Mesothelial cell of epicardium (in vitro differentiated cells): ENCODE results near the gene ZMYND15. TPM values are rescaled to one million over a fixed set of nuclear protein-coding genes. Genes with fewer than 3 reads are reported as not detected.
"Not testable (repeated sequence)": the region's sequence is repeated elsewhere in the genome, so short reads cannot be mapped to it uniquely, and the experiment has no call there.

Source experiments
- DNase-seq, 2 experiments: peaks; one replicate each; pipeline ENCODE4 v3.0.0; 2021; ENCODE audit warnings: low spot score in 2 of 2; ENCODE audit not compliant: unreplicated experiment in 2 of 2
- H3K27ac Mint-ChIP-seq: 2 replicates; pipeline ENCODE4 v1.8.0; 2021; ENCODE audit warnings: mixed read lengths
- H3K27me3 Mint-ChIP-seq: 2 replicates; pipeline ENCODE4 v1.8.0; 2021; ENCODE audit warnings: low read depth, mixed read lengths
- H3K36me3 Mint-ChIP-seq: 2 replicates; pipeline ENCODE4 v1.8.0; 2021; ENCODE audit warnings: mixed read lengths
- H3K4me1 Mint-ChIP-seq: 2 replicates; pipeline ENCODE4 v1.8.0; 2021; ENCODE audit warnings: mixed read lengths
- H3K4me3 Mint-ChIP-seq: 2 replicates; pipeline ENCODE4 v1.8.0; 2021; ENCODE audit warnings: mild to moderate bottlenecking, moderate library complexity, mixed read lengths
- H3K9me3 Mint-ChIP-seq: 2 replicates; pipeline ENCODE4 v1.8.0; 2021; ENCODE audit warnings: mixed read lengths
- total RNA-seq: library from RNA; stranded (reverse); gene quantifications from 3 replicates; pipeline ENCODE4 v1.2.1, GENCODE V29; 2021
- TF ChIP-seq, protein P1 (sequence below): fragments of 200-600 bp; sonication (generic); IDR thresholded peaks from one replicate; pipeline ENCODE4 v1.5.0; 2021; ENCODE audit warnings: antibody characterized with exemption; ENCODE audit not compliant: unreplicated experiment

Gene ZMYND15
- total RNA-seq, 1 donor from 2014 or later, result 0.78 TPM

- Mint-ChIP-seq H3K27me3 (no peaks in the 10 kb centered on the region), H3K4me1 (peaks cover 7% of the 10 kb centered on the region), H3K27ac (no peak overlapping the region), H3K36me3 (peaks cover 15% of the 10 kb centered on the region), H3K9me3 (no peaks in the 10 kb centered on the region), H3K4me3 (no peak overlapping the region)
- no peak for DNase-seq
- TF ChIP-seq, protein P1, sequence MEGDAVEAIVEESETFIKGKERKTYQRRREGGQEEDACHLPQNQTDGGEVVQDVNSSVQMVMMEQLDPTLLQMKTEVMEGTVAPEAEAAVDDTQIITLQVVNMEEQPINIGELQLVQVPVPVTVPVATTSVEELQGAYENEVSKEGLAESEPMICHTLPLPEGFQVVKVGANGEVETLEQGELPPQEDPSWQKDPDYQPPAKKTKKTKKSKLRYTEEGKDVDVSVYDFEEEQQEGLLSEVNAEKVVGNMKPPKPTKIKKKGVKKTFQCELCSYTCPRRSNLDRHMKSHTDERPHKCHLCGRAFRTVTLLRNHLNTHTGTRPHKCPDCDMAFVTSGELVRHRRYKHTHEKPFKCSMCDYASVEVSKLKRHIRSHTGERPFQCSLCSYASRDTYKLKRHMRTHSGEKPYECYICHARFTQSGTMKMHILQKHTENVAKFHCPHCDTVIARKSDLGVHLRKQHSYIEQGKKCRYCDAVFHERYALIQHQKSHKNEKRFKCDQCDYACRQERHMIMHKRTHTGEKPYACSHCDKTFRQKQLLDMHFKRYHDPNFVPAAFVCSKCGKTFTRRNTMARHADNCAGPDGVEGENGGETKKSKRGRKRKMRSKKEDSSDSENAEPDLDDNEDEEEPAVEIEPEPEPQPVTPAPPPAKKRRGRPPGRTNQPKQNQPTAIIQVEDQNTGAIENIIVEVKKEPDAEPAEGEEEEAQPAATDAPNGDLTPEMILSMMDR, result no peak
Observed at GRCh38 chr17:4696437-4696805, 43.2 kb upstream of the ZMYND15 start.

DNA sequence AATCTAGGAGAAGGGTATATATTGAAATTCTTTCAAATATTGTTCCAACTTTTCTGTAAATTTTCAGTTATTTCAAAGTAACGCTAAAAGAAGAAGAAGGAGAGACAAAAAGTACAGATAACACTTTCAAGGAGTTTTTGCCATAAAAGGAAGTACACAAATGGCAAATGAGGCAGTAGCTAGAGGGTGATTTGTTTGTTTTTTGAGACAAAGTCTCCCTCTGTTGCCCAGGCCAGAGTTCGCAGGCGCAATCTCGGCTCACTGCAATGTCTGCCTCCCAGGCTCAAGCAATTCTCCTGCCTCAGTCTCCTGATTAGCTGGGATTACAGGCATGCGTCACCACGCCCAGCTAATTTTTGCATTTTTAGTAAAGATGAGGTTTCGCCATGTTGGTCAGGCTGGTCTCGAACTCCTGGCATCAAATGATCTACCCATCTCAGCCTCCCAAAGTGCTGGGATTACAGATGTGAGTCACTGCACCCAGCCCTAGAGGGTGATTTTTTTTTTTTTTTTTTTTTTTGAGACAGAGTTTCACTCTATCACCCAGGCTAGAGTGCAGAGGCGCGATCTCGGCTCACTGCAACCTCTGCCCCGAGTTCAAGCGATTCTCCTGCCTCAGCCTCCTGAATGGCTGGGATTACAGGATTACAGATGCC lies 40.1 kb upstream of the ZMYND15 start:
- not testable (repeated sequence) for H3K9me3 Mint-ChIP-seq, H3K27ac Mint-ChIP-seq
- peaks cover 21% of the 10 kb centered on the region for H3K4me1 Mint-ChIP-seq

DNA sequence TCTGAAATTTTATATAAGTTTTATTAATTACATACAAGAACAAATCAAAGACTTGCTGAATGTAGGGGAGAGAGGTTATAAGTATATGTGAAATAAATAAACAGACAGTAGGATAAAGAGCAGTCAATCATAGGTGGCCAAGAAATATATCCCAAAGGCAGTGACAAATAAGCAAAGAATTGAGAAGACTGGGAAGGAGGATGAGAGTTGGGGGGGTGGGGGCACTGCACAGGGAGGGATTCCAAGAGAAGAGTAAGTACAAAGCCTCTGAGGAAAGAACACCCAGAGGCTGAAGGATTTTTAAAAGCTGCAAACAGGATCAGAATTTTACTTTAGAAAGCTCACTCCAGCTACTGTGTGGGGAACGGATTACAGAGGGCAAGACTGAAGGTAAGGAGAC lies 38.5 kb upstream of the ZMYND15 start:
- peak overlapping the region; percentile 1 for H3K27ac Mint-ChIP-seq

More for the DNA sequence above, 40.1 kb upstream of the ZMYND15 start:
- DNase-seq, H3K36me3 Mint-ChIP-seq, H3K4me3 Mint-ChIP-seq, H3K27me3 Mint-ChIP-seq: not testable (repeated sequence)

DNA sequence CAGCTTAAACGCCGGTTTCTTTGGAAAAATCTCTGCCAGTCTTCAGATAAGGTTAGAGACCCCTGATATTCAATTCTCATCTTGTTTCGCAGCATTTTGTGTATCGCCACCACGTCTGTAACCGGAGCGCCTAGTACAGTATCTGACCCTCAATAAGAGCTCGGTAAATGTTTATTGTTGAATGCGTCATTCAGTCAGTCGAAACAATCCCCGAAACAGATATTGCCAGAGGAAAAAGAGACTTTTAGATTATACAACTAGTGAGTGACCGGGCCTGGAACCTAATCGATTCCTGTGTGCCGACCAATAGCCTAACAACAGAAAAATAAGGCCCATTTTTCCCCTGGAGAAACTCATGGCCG lies 36.3 kb upstream of the ZMYND15 start:
- H3K27me3 Mint-ChIP-seq, result no peaks in the 10 kb centered on the region
- peaks cover 25% of the 10 kb centered on the region for H3K4me1 Mint-ChIP-seq
- peak overlapping the region; percentile 97 for H3K27ac Mint-ChIP-seq

More for the DNA sequence above, 38.5 kb upstream of the ZMYND15 start:
- Mint-ChIP-seq H3K9me3 (no peaks in the 10 kb centered on the region), H3K36me3 (peaks cover 8% of the 10 kb centered on the region), H3K27me3 (no peaks in the 10 kb centered on the region), H3K4me3 (no peak overlapping the region), H3K4me1 (peaks cover 25% of the 10 kb centered on the region)
- TF ChIP-seq, protein P1, result no peak
- no peak for DNase-seq

DNA sequence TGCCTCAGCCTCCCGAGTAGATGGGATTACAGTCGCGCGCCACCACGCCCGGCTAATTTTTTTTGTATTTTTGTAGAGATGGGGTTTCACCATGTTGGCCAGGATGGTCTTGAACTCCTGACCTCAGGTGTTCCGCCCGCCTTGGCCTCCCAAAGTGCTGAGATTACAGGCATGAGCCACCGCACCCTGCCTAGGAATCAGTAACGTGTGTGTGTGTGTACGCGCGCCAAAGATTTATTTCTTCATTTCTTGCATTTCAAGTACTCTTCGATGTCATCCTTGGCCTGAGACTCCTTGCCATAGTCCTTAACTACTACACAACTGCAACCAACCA lies 35.1 kb upstream of the ZMYND15 start:
- DNase-seq, H3K36me3 Mint-ChIP-seq, H3K9me3 Mint-ChIP-seq, H3K27me3 Mint-ChIP-seq: not testable (repeated sequence)
- H3K4me3 Mint-ChIP-seq, result peak overlapping the region; percentile 91
- peaks cover 26% of the 10 kb centered on the region for H3K4me1 Mint-ChIP-seq
- H3K27ac Mint-ChIP-seq, result peak overlapping the region; percentile 97

More for the DNA sequence above, 36.3 kb upstream of the ZMYND15 start:
- Mint-ChIP-seq H3K36me3 (no peaks in the 10 kb centered on the region), H3K4me3 (peak overlapping the region; percentile 91), H3K9me3 (no peaks in the 10 kb centered on the region)
- TF ChIP-seq, protein P1, result no peak
- no peak for DNase-seq

GRCh38 chr17:4704991-4705390 lies 34.6 kb upstream of the ZMYND15 start:
- DNase-seq, result no peak
- H3K36me3 Mint-ChIP-seq, result no peaks in the 10 kb centered on the region
- TF ChIP-seq, protein P1, result no peak
- H3K9me3 Mint-ChIP-seq, result no peaks in the 10 kb centered on the region
- H3K4me1 Mint-ChIP-seq, result peaks cover 29% of the 10 kb centered on the region
- H3K27me3 Mint-ChIP-seq, result no peaks in the 10 kb centered on the region
- H3K4me3 Mint-ChIP-seq, result peak overlapping the region; percentile 91
- no peak overlapping the region for H3K27ac Mint-ChIP-seq

DNA sequence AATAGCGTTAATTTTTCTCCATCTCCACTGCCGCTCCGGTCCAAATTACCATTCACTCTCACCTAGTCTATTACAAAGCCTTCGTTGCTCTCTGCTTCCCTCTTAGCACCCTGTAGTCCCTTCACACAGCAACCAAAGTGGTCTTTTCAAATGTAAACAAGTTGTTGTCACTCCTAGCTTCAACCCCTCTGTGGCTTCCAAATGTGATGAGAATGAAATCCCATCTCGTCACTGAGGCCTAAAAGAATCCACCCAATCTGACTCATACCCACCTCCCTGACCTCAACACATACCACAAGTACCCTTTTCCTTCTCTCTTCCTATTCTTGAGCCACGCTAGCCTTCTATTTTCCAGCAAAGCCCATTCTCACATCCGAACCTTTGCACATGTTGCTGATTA lies 33.5 kb upstream of the ZMYND15 start:
- H3K4me3 Mint-ChIP-seq, result peak overlapping the region; percentile 91
- TF ChIP-seq, protein P1, result no peak
- peaks cover 33% of the 10 kb centered on the region for H3K4me1 Mint-ChIP-seq
- no peak overlapping the region for H3K27ac Mint-ChIP-seq
- no peaks in the 10 kb centered on the region for H3K9me3 Mint-ChIP-seq
- no peaks in the 10 kb centered on the region for H3K36me3 Mint-ChIP-seq
- no peak for DNase-seq
- H3K27me3 Mint-ChIP-seq, result no peaks in the 10 kb centered on the region
